Activated naive CD4-positive, alpha-beta T cell treated with anti-CD3 and anti-CD28 coated beads for 36 hours (primary cell): Measurements from ENCODE around the gene NEU2. TPM values are rescaled to one million over a fixed set of nuclear protein-coding genes. Genes with fewer than 3 reads are reported as not detected.

Experiments used
- total RNA-seq, 2 experiments: library from RNA; stranded (reverse); gene quantifications; one replicate each; pipeline ENCODE4 v1.2.3, GENCODE V29; 2021

NEU2 gene
- total RNA-seq, 2 experiments from 2014 or later, result not detected

Other genes starting within 250 kb of the NEU2 start
- 1 to 10 TPM in 1 of 2 experiments, under 1 TPM in 1; 0.72 to 1.1 TPM for gene SNORC, start 162.4 kb upstream of the NEU2 start, total RNA-seq
- gene NGEF, start 19.4 kb upstream of the NEU2 start, total RNA-seq, result under 1 TPM in 1 of 2 experiments, not detected in 1; 0.12 TPM
- gene INPP5D, start 27.7 kb downstream of the NEU2 start, total RNA-seq, result 10 to 100 TPM; 50.9 to 51.0 TPM
- 10 to 100 TPM; 21.2 to 24.2 TPM for gene ATG16L1, start 219.0 kb downstream of the NEU2 start, total RNA-seq